ENCODE data around the gene MED31.
"Not testable (repeated sequence)": the region's sequence is repeated elsewhere in the genome, so short reads cannot be mapped to it uniquely, and the experiment has no call there.

MED31 gene

DNA sequence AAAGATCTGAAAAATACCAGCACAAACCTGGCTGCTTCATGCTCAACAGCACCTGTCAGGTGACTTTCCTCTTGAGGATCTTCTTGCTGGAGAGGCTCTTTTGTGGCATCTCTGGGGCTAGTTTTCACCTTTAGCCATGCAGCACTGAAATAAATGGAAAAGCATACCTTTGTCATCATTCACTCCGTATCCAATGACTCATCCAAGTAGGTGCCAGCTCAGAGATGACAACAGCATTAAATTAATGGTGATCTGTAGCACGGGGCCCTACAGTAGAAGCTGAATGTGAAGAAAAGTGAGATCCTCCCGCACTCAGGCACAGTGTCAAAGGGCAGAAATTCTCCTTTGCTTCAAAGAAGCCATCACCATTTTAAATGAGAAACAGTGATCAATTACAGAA is 43.1 kb downstream of the MED31 start:
- no peak for DNase-seq

DNA sequence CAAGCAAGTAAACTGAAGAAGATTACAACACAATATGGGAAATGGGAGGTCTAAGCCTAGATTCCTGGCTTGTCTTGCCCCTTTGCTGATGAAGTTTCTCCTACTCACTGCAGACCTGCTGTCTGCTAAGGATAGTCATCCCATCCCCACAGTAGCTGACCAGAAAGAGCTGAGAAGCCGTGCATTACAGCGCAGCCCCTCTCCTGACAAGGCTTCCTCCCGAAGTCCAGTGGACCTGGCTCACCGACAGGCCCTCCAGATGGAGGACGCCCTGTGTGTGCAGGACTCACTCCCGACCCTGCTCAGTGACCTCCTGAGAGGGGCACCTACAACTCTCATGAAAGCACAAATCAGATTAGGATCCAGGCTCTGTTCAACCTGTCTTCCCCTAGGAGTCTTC is 46.3 kb downstream of the MED31 start:
- DNase-seq = no peak

DNA sequence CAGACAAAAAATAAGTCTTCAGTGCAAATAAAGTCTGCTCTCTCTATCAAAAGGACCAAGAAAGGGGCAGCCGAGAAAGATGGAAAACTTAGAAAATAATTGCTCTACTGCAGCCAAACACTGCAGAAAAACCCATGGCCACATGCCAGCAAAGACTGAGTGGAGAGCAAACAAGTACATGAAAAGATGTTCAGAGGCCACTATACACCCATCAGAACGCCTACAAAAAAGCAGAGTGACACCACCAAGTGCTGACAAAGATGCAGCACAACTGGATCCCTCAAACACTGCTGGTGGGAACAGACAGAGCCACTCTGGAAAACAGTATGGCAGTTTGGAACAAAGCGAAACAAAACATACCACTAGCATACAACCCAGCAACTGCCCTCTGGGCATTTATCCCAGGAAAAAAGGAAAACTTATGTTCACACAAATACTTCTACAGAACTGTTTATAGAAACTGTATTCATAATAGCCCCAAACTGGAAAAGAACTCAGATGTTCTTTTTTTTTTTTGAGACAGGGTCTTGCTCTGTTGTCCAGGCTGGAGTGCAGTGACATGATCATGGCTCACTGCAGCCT is 47.6 kb downstream of the MED31 start:
- no peak for DNase-seq

DNA sequence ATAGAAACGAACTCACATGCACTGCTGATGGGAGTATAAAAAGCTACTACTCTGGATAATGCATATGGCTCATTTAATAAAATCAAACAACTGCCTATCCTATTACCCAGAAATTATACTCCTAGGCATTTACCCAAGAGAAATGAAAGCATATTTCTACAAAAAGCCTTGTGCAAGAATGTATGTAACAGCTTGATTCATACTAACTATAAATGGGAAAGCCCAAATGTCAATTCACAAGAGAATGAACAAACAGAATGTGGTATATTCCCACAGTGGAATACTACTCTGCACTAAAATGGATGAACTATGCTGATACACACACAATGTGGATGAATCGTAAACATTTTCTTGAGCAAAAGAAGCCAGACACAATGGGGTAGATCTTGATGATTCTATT is 49.3 kb downstream of the MED31 start:
- DNase-seq = no peak

DNA sequence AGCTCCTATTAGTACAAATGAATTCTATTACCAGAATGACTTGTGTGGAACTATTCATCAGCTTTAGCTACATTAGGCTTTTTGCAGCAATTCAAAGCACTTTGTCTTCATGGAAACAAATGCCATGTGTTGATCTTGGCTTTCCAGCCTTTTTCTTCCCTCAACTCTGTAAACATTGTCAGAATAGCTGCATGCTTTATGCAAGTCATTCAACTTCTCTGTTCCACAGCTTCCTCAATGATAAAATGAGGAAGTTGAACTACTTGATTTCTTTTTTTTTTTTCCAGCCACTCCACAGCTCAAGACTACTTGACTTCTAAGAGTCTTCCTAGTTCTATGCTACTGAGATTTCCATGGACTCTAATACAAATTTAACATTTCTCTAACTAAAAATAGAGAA is 52.0 kb downstream of the MED31 start:
- DNase-seq = no peak

GRCh38 chr17:6597727-6598126 is 53.7 kb downstream of the MED31 start:
- no peak for DNase-seq

DNA sequence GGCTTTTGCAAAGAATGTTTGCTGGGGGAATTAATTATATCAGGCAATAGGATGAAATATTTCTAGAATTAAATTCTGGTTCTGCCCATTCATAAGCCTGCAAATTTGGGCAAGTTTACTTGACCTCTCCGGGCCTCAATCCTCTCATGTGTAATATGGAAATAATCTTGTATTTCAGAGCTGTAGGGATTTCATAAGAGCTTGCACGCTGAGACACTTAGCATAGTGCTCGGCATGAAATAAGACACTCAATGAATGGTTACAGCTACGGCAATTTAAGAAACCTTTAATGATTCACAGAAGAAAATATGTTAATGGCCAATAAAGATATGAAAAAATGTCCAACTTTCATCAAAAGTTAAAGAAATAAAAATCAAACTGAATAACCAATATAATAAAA is 54.5 kb downstream of the MED31 start:
- no peak for DNase-seq

GRCh38 chr17:6596511-6596910 is 54.9 kb downstream of the MED31 start:
- no peak for DNase-seq

- no peak for DNase-seq
These were observed 55.3 kb downstream of the MED31 start for GRCh38 chr17:6596081-6596480.

GRCh38 chr17:6593371-6593770 is 58.0 kb downstream of the MED31 start:
- DNase-seq = not testable (repeated sequence)

All from CD4-positive, alpha-beta T cell treated with Interleukin-1 beta for 1 hour (primary cell).